Kidney (tissue), 14 donors: ENCODE data around the gene PLA2R1. TPM values are rescaled to one million over a fixed set of nuclear protein-coding genes. Genes with fewer than 3 reads are reported as not detected.

Experiments
- DNase-seq, 5 donors: peaks; one replicate each; pipeline ENCODE4 v3.0.0-alpha.2; 2013 to 2020
- FAIRE-seq: peaks from 2 replicates; lab custom pipeline; 2012; peaks lifted over from hg19 to GRCh38; lab: Jason Lieb, UNC
- H3K27ac ChIP-seq, 2 donors: one replicate each; pipeline ENCODE4 v1.7.0; 2013; ENCODE audit warnings: low read depth in 2 of 2, low read length in 2 of 2, inconsistent platforms in 1 of 2
- H3K27me3 ChIP-seq: one replicate; pipeline ENCODE4 v1.7.1; 2013; ENCODE audit warnings: low read length, inconsistent platforms; ENCODE audit not compliant: control insufficient read depth, insufficient read depth
- H3K36me3 ChIP-seq, 3 donors: one replicate each; pipeline versions ENCODE4 v1.7.0 to v1.7.1; 2013; ENCODE audit warnings: low read length in 3 of 3, control low read depth in 1 of 3, inconsistent platforms in 1 of 3; ENCODE audit not compliant: insufficient read depth in 3 of 3, control insufficient read depth in 2 of 3
- H3K4me1 ChIP-seq, 3 donors: one replicate each; pipeline versions ENCODE4 v1.7.0 to v1.7.1; 2013; ENCODE audit warnings: low read length in 3 of 3, inconsistent platforms in 1 of 3, low read depth in 1 of 3; ENCODE audit not compliant: control insufficient read depth in 2 of 3, insufficient read depth in 2 of 3
- H3K4me3 ChIP-seq, 3 donors: one replicate each; pipeline versions ENCODE4 v1.7.0 to v1.8.1; 2013; ENCODE audit warnings: low read length in 3 of 3, control low read depth in 1 of 3, inconsistent platforms in 1 of 3
- H3K9ac ChIP-seq, 3 donors: one replicate each; pipeline versions ENCODE4 v1.7.0 to v1.7.1; 2013; ENCODE audit warnings: low read length in 3 of 3, control low read depth in 1 of 3, inconsistent platforms in 1 of 3
- H3K9me3 ChIP-seq, 3 donors: one replicate each; pipeline versions ENCODE4 v1.7.0 to v1.7.1; 2013; ENCODE audit warnings: low read length in 3 of 3, control low read depth in 1 of 3, inconsistent platforms in 1 of 3; ENCODE audit not compliant: control insufficient read depth in 2 of 3, insufficient read depth in 1 of 3
- CTCF ChIP-seq: IDR thresholded peaks from 3 replicates; pipeline ENCODE4 v1.5.1; 2012; ENCODE audit warnings: mild to moderate bottlenecking, moderate library complexity, borderline replicate concordance; ENCODE audit not compliant: insufficient read depth; ENCODE audit errors: extremely low read depth
- intact Hi-C: fragments of 100-400 bp; cut with DNase I; formaldehyde crosslinking; loops from one replicate; pipeline ENCODE4 v1.11.1; 2022
- polyA plus RNA-seq: library from polyadenylated mRNA; stranded (reverse); fragments of 350-450 nt; fragmentation: Illumina TruSeq; extraction: RNeasy Lipid Tissue Mini Kit (QIAGEN cat#74804); gene quantifications from one replicate; pipeline ENCODE4 v1.2.3, GENCODE V29; 2014; ENCODE audit warnings: low read depth, low replicate concordance; ENCODE audit not compliant: insufficient read depth
- total RNA-seq: library from RNA; stranded (reverse); fragmentation: NEBNext Ultra II Directional; extraction: Animal tissue kit (Norgen Biotek cat#: 25700); gene quantifications from one replicate; pipeline ENCODE4 v1.2.1, GENCODE V29; 2021
- donor health status: control.
- donor health status: control.
- donor health status: control.
- donor health status: control.
- donor health status: control.
- donor health status: DM: yes; HTN: yes; CAD: no.
- donor health status: Normal renal cell carcinoma (clear cell type).

Gene PLA2R1
- total and polyA plus RNA-seq, 2 donors from 2014 or later: 6.6 to 71.9 TPM

GRCh38 chr2:159953136-159953823, 109.1 kb downstream of the PLA2R1 start:
- no peak overlapping the region for H3K4me3 ChIP-seq
- FAIRE-seq: no peak
- no peak for TF ChIP-seq CTCF
- intact Hi-C loops: no loop called here
- no peak overlapping the region for H3K27ac ChIP-seq
- H3K4me1 ChIP-seq: no peaks in the 10 kb centered on the region
- no peak overlapping the region for H3K9ac ChIP-seq
- no peak for DNase-seq
- no peaks in the 10 kb centered on the region for H3K9me3 ChIP-seq
- H3K27me3 ChIP-seq: no peaks in the 10 kb centered on the region
- peaks cover 0 to 4% (median 2%) of the 10 kb centered on the region in 3 donors for H3K36me3 ChIP-seq

GRCh38 chr2:159946326-159946999, 116.0 kb downstream of the PLA2R1 start:
- Histone ChIP-seq H3K36me3 (no peaks in the 10 kb centered on the region), H3K4me3 (no peak overlapping the region), H3K9ac (no peak overlapping the region), H3K4me1 (peaks cover 0 to 2% (median 0%) of the 10 kb centered on the region in 3 donors), H3K27ac (peak overlapping the region in 1 of 2 donors; percentile 4), H3K9me3 (no peaks in the 10 kb centered on the region), H3K27me3 (no peaks in the 10 kb centered on the region)
- FAIRE-seq (peak; percentile 30), DNase-seq (peak in 2 of 5 donors; percentile 27 to 64)
- intact Hi-C loops: no loop called here
- TF ChIP-seq CTCF: no peak

DNA sequence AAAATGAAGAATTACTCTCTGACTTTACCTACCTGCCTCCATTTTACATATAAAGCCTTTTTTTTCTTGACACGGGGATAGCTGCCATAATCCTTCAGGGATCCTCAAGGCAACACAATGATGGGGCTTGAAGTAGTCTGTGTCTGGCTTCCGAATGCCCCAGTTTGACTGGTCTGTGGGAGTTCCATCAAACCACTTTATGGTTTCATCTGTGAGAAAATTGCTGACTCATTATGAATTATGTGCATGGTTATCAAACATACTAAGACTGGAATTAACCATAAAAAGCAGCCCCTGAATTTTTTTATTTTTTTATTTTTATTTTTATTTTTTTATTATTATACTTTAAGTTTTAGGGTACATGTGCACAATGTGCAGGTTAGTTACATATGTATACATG, 117.5 kb downstream of the PLA2R1 start:
- FAIRE-seq: no peak
- TF ChIP-seq CTCF: no peak
- intact Hi-C loops: no loop called here

More for the DNA sequence above, 117.5 kb downstream of the PLA2R1 start:
- H3K9ac ChIP-seq: no peak overlapping the region
- H3K27me3 ChIP-seq: no peaks in the 10 kb centered on the region
- no peak overlapping the region for H3K27ac ChIP-seq
- H3K9me3 ChIP-seq: no peaks in the 10 kb centered on the region
- no peaks in the 10 kb centered on the region for H3K36me3 ChIP-seq
- peaks cover 0 to 2% (median 0%) of the 10 kb centered on the region in 3 donors for H3K4me1 ChIP-seq
- H3K4me3 ChIP-seq: no peak overlapping the region
- DNase-seq: no peak
